Stimulated activated CD8-positive, alpha-beta memory T cell treated with anti-CD3 and anti-CD28 coated beads, Interleukin-12 subunit alpha, Interleukin-12 subunit beta, amount 100 ng/mL, for 4 hours (primary cell): ENCODE results near the gene ADD1.

Experiments
- DNase-seq: peaks from one replicate; pipeline ENCODE4 v3.0.0-alpha.2; 2020; ENCODE audit warnings: low read depth

ADD1 gene

GRCh38 chr4:2963966-2964471 lies 120.4 kb downstream of the ADD1 start:
- no peak for DNase-seq

GRCh38 chr4:2964706-2965258 lies 121.1 kb downstream of the ADD1 start:
- no peak for DNase-seq

- DNase-seq: no peak
Observed at GRCh38 chr4:2965262-2965661, 121.6 kb downstream of the ADD1 start.

GRCh38 chr4:2968381-2968780 lies 124.7 kb downstream of the ADD1 start:
- DNase-seq: no peak

GRCh38 chr4:2971275-2971674 lies 127.6 kb downstream of the ADD1 start:
- DNase-seq: no peak

GRCh38 chr4:2977211-2978088 lies 133.8 kb downstream of the ADD1 start:
- no peak for DNase-seq
